ENCODE results near the gene ZNF608.

ZNF608 gene

GRCh38 chr5:124740071-124740470 is 6.4 kb downstream of the ZNF608 start:
- Histone ChIP-seq H3K27me3 (ENCODE audit: insufficient read depth, poor library complexity, severe bottlenecking) (no peaks in the 10 kb centered on the region), H3K27ac (replicated peaks) (no peak overlapping the region), H3K4me3 (replicated peaks; ENCODE audit: insufficient read depth, low read length) (no peak overlapping the region)
- TF ChIP-seq SPI1 (IDR thresholded peaks at IDR 0.05; ENCODE audit: borderline replicate concordance, low read depth) (no peak), POLR2AphosphoS5 (IDR thresholded peaks at IDR 0.05; ENCODE audit: low read depth) (no peak), CTCF (IDR thresholded peaks at IDR 0.05; ENCODE audit: insufficient read depth, low read length) (no peak), REST (IDR thresholded peaks at IDR 0.05; ENCODE audit: insufficient replicate concordance, low read depth) (no peak), GABPA (IDR thresholded peaks at IDR 0.05; ENCODE audit: low read depth) (no peak)
- DNase-seq (ENCODE audit: low read depth in 1 of 2, low spot score in 1 of 2), result no peak

- DNase-seq (ENCODE audit: low read depth in 1 of 2, low spot score in 1 of 2), result no peak
- TF ChIP-seq POLR2AphosphoS5 (IDR thresholded peaks at IDR 0.05; ENCODE audit: low read depth) (no peak), GABPA (IDR thresholded peaks at IDR 0.05; ENCODE audit: low read depth) (no peak)
- H3K27ac ChIP-seq (replicated peaks), result no peak overlapping the region
- H3K27me3 ChIP-seq (ENCODE audit: insufficient read depth, poor library complexity, severe bottlenecking), result no peaks in the 10 kb centered on the region
- no peak overlapping the region for H3K4me3 ChIP-seq (replicated peaks; ENCODE audit: insufficient read depth, low read length)
Measured at GRCh38 chr5:124739634-124740025, 6.8 kb downstream of the ZNF608 start.

GRCh38 chr5:124738681-124739633 is 7.5 kb downstream of the ZNF608 start:
- H3K4me3 ChIP-seq (replicated peaks; ENCODE audit: insufficient read depth, low read length), result no peak overlapping the region
- no peaks in the 10 kb centered on the region for H3K27me3 ChIP-seq (ENCODE audit: insufficient read depth, poor library complexity, severe bottlenecking)
- TF ChIP-seq POLR2AphosphoS5 (IDR thresholded peaks at IDR 0.05; ENCODE audit: low read depth) (no peak), GABPA (IDR thresholded peaks at IDR 0.05; ENCODE audit: low read depth) (no peak), CTCF (IDR thresholded peaks at IDR 0.05; ENCODE audit: insufficient read depth, low read length) (no peak)
- H3K27ac ChIP-seq (replicated peaks), result no peak overlapping the region
- no peak for DNase-seq (ENCODE audit: low read depth in 1 of 2, low spot score in 1 of 2)

GRCh38 chr5:124737651-124738050 is 8.8 kb downstream of the ZNF608 start:
- Histone ChIP-seq H3K4me3 (replicated peaks; ENCODE audit: insufficient read depth, low read length) (no peak overlapping the region), H3K27ac (replicated peaks) (no peak overlapping the region), H3K27me3 (ENCODE audit: insufficient read depth, poor library complexity, severe bottlenecking) (no peaks in the 10 kb centered on the region)
- TF ChIP-seq REST (IDR thresholded peaks at IDR 0.05; ENCODE audit: insufficient replicate concordance, low read depth) (no peak), CTCF (IDR thresholded peaks at IDR 0.05; ENCODE audit: insufficient read depth, low read length) (no peak), GABPA (IDR thresholded peaks at IDR 0.05; ENCODE audit: low read depth) (no peak), SPI1 (IDR thresholded peaks at IDR 0.05; ENCODE audit: borderline replicate concordance, low read depth) (no peak)
- DNase-seq (ENCODE audit: low read depth in 1 of 2, low spot score in 1 of 2), result no peak

Measured in HL-60 (cell line).